Measurements from ENCODE around the gene SCRN3.

- TF ChIP-seq, protein P1, sequence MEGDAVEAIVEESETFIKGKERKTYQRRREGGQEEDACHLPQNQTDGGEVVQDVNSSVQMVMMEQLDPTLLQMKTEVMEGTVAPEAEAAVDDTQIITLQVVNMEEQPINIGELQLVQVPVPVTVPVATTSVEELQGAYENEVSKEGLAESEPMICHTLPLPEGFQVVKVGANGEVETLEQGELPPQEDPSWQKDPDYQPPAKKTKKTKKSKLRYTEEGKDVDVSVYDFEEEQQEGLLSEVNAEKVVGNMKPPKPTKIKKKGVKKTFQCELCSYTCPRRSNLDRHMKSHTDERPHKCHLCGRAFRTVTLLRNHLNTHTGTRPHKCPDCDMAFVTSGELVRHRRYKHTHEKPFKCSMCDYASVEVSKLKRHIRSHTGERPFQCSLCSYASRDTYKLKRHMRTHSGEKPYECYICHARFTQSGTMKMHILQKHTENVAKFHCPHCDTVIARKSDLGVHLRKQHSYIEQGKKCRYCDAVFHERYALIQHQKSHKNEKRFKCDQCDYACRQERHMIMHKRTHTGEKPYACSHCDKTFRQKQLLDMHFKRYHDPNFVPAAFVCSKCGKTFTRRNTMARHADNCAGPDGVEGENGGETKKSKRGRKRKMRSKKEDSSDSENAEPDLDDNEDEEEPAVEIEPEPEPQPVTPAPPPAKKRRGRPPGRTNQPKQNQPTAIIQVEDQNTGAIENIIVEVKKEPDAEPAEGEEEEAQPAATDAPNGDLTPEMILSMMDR (IDR thresholded peaks at IDR 0.05) = no peak
- no peak for TF ChIP-seq POLR2A (IDR thresholded peaks at IDR 0.05)
- TF ChIP-seq POLR2AphosphoS5 (IDR thresholded peaks at IDR 0.05) = no peak
Observed at GRCh38 chr2:174436351-174436750, 40.8 kb downstream of the SCRN3 start.

All from stomach (tissue), 4 donors.